ENCODE data around the gene STIM1. TPM values are rescaled to one million over a fixed set of nuclear protein-coding genes. Genes with fewer than 3 reads are reported as not detected.

STIM1 gene
- total RNA-seq, 1 experiment from 2014 or later = 18.0 TPM

DNA sequence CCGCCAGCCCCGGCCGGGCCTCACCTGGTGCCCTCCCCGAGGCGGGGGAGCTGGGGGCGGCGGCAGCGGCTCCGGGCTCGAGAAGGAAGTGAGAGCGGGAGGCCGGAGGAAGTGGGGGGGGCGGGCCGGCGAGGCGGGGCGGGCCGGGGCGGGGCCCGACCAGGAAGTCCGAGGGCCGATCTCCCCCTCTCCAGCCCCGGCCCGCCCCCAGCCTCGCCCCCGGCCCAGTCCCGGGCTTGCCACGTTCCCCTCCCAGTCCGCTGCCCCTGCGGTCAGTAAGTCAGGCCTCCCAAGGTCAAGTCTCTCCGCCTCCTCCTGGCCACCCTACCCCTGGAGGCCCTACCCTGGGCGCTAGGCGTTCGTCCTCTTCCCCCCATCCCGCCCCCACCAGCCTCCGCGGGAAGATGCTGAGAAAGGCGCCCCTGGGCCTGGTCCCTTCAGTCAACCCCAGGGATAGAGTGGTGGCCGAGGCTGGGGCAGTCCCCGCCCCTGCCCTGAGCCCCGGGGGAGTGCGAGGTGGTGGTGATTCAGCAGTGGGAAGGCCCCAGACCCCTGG, 14.5 kb upstream of the STIM1 start, which contains the start of gene RHOG:
RHOG (minus strand) TSS at position 90 of the 556 bp plus-strand sequence. CDS start 12,821 bp downstream, outside the sequence.
- CTCF ChIA-PET = interaction anchor here (0.6 to 7.2 kb wide), 26 partner anchors 10 to 347 kb away, joined by 3 to 165 read pairs (median 4); partner anchors contain the start of genes NUP98, PGAP2 and STIM1
- H3K27ac Mint-ChIP-seq = peak within 1 kb of the TSS; percentile 36; the same call in 1 of the 2 replicates

DNA sequence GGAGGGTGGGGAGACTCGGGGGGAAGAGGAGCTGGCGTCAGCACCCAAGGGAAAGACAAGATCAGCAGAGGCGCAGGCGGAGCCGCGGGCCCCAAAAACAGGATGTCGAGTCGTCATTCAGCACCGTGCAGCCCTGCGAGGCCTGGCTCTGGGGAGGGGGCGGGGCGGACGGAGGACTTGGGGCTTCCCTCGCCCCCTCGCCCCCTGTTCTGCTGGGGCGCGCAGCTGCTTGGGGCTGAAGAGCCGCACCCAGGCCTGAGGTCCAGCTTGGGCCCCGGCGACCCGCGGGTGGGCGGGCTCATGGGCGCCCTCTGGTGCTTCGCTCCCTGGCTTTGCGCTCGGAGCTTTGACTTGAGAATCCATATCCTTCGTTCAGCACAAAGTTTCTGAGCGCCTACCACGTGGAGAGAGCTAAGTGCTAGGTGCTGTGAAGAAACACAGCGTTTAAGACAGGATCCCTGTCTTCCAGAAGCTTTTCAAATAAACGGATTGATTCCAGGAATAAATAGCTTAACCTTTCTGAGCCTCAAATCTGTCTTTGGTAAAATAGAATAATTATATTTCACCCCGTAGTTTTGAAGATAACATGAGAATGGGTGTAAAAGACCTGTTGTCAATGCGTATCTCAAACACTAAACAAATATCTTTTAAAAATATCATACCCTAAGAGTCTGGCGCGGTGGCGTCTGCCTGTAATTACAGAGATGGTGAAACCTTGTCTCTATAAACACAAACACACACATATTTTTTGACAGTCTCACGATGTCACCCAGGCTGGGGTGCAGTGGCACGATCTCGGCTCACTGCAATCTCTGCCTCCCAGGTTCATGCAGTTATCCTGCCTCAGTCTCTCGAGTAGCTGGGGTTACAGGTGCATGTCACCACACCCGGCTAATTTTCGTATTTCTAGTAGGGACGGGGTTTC, 13.8 kb upstream of the STIM1 start:
- H3K36me3 Mint-ChIP-seq = no peaks in the 10 kb centered on the region
- ChIA-PET POLR2A (interaction anchor here (0.6 to 2.5 kb wide), 6 partner anchors 8 to 130 kb away, joined by 3 to 17 read pairs (median 4); partner anchors contain the start of gene STIM1), CTCF (interaction anchor here (0.7 to 7.2 kb wide), 23 partner anchors 9 to 247 kb away, joined by 3 to 165 read pairs (median 6); partner anchors contain the start of genes NUP98, PGAP2 and STIM1)
- peaks cover 9% of the 10 kb centered on the region for H3K27me3 Mint-ChIP-seq (ENCODE audit: low read depth)
- DNase-seq (ENCODE audit: low spot score) (peak; percentile 84), ATAC-seq (peak; percentile 66)
- H3K27ac Mint-ChIP-seq = no peak overlapping the region
- H3K9me3 Mint-ChIP-seq = no peaks in the 10 kb centered on the region
- H3K4me1 Mint-ChIP-seq = peaks cover 36% of the 10 kb centered on the region
- peak overlapping the region; percentile 72 for H3K4me3 Mint-ChIP-seq
- TF ChIP-seq, protein P1, sequence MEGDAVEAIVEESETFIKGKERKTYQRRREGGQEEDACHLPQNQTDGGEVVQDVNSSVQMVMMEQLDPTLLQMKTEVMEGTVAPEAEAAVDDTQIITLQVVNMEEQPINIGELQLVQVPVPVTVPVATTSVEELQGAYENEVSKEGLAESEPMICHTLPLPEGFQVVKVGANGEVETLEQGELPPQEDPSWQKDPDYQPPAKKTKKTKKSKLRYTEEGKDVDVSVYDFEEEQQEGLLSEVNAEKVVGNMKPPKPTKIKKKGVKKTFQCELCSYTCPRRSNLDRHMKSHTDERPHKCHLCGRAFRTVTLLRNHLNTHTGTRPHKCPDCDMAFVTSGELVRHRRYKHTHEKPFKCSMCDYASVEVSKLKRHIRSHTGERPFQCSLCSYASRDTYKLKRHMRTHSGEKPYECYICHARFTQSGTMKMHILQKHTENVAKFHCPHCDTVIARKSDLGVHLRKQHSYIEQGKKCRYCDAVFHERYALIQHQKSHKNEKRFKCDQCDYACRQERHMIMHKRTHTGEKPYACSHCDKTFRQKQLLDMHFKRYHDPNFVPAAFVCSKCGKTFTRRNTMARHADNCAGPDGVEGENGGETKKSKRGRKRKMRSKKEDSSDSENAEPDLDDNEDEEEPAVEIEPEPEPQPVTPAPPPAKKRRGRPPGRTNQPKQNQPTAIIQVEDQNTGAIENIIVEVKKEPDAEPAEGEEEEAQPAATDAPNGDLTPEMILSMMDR (IDR thresholded peaks at IDR 0.05) = peak; percentile 58
- TF ChIP-seq, protein P2, sequence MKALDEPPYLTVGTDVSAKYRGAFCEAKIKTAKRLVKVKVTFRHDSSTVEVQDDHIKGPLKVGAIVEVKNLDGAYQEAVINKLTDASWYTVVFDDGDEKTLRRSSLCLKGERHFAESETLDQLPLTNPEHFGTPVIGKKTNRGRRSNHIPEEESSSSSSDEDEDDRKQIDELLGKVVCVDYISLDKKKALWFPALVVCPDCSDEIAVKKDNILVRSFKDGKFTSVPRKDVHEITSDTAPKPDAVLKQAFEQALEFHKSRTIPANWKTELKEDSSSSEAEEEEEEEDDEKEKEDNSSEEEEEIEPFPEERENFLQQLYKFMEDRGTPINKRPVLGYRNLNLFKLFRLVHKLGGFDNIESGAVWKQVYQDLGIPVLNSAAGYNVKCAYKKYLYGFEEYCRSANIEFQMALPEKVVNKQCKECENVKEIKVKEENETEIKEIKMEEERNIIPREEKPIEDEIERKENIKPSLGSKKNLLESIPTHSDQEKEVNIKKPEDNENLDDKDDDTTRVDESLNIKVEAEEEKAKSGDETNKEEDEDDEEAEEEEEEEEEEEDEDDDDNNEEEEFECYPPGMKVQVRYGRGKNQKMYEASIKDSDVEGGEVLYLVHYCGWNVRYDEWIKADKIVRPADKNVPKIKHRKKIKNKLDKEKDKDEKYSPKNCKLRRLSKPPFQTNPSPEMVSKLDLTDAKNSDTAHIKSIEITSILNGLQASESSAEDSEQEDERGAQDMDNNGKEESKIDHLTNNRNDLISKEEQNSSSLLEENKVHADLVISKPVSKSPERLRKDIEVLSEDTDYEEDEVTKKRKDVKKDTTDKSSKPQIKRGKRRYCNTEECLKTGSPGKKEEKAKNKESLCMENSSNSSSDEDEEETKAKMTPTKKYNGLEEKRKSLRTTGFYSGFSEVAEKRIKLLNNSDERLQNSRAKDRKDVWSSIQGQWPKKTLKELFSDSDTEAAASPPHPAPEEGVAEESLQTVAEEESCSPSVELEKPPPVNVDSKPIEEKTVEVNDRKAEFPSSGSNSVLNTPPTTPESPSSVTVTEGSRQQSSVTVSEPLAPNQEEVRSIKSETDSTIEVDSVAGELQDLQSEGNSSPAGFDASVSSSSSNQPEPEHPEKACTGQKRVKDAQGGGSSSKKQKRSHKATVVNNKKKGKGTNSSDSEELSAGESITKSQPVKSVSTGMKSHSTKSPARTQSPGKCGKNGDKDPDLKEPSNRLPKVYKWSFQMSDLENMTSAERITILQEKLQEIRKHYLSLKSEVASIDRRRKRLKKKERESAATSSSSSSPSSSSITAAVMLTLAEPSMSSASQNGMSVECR (CRISPR knock-in tag; IDR thresholded peaks at IDR 0.05; ENCODE audit: borderline replicate concordance) = no peak; the same call in 1 of the 2 replicates
- no peak for TF ChIP-seq ELF4 (CRISPR knock-in tag; IDR thresholded peaks at IDR 0.05; ENCODE audit: low read depth)
- TF ChIP-seq ZNF671 (CRISPR knock-in tag; IDR thresholded peaks at IDR 0.05) = no peak
- TF ChIP-seq, protein P3, sequence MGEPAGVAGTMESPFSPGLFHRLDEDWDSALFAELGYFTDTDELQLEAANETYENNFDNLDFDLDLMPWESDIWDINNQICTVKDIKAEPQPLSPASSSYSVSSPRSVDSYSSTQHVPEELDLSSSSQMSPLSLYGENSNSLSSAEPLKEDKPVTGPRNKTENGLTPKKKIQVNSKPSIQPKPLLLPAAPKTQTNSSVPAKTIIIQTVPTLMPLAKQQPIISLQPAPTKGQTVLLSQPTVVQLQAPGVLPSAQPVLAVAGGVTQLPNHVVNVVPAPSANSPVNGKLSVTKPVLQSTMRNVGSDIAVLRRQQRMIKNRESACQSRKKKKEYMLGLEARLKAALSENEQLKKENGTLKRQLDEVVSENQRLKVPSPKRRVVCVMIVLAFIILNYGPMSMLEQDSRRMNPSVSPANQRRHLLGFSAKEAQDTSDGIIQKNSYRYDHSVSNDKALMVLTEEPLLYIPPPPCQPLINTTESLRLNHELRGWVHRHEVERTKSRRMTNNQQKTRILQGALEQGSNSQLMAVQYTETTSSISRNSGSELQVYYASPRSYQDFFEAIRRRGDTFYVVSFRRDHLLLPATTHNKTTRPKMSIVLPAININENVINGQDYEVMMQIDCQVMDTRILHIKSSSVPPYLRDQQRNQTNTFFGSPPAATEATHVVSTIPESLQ (CRISPR knock-in tag; IDR thresholded peaks at IDR 0.05) = no peak
- no peak for TF ChIP-seq GTF2I (CRISPR knock-in tag; conservative IDR thresholded peaks at IDR 0.05)
- TF ChIP-seq ZNF219 (CRISPR knock-in tag; IDR thresholded peaks at IDR 0.05; ENCODE audit: borderline replicate concordance) = 0 out of 2 replicates have a peak, but pooled peaks have one; percentile 21
- no peak for TF ChIP-seq NFYB (CRISPR knock-in tag; conservative IDR thresholded peaks at IDR 0.05; ENCODE audit: low read depth)
- no peak for TF ChIP-seq OVOL2 (CRISPR knock-in tag; IDR thresholded peaks at IDR 0.05; ENCODE audit: borderline replicate concordance)
- no peak for TF ChIP-seq ZNF263 (CRISPR knock-in tag; IDR thresholded peaks at IDR 0.05; ENCODE audit: low read depth)
- TF ChIP-seq TEAD1 (CRISPR knock-in tag; IDR thresholded peaks at IDR 0.05) = peak; percentile 7; the same call in 1 of the 2 replicates
- peak; percentile 92 for TF ChIP-seq ETV6 (CRISPR knock-in tag; IDR thresholded peaks at IDR 0.05)
- no peak for TF ChIP-seq TP53 (CRISPR knock-in tag; IDR thresholded peaks at IDR 0.05)
- no peak for TF ChIP-seq CBFB (CRISPR knock-in tag; IDR thresholded peaks at IDR 0.05; ENCODE audit: low read depth)

More for the DNA sequence above, 14.5 kb upstream of the STIM1 start, which contains the start of gene RHOG:
- POLR2A ChIA-PET = interaction anchor here (0.6 to 2.5 kb wide), 6 partner anchors 9 to 237 kb away, joined by 3 to 17 read pairs (median 4); partner anchors contain the start of gene STIM1
- Mint-ChIP-seq H3K4me1 (peaks cover 39% of the 10 kb centered on the region), H3K27me3 (ENCODE audit: low read depth) (peaks cover 9% of the 10 kb centered on the region), H3K4me3 (peak within 1 kb of the TSS; percentile 82), H3K36me3 (no peaks in the 10 kb centered on the region), H3K9me3 (no peaks in the 10 kb centered on the region)
- ATAC-seq = peak; percentile 75
- TF ChIP-seq ZNF232 (CRISPR knock-in tag; IDR thresholded peaks at IDR 0.05) (0 out of 2 replicates have a peak, but pooled peaks have one; percentile 21), SP1 (CRISPR knock-in tag; conservative IDR thresholded peaks at IDR 0.05) (0 out of 2 replicates have a peak, but pooled peaks have one; percentile 14), ZNF121 (CRISPR knock-in tag; IDR thresholded peaks at IDR 0.05) (no peak), ESRRA (CRISPR knock-in tag; IDR thresholded peaks at IDR 0.05; ENCODE audit: borderline replicate concordance) (peak; percentile 57; the same call in 1 of the 2 replicates), ZNF219 (CRISPR knock-in tag; IDR thresholded peaks at IDR 0.05; ENCODE audit: borderline replicate concordance) (no peak), JAZF1 (CRISPR knock-in tag; IDR thresholded peaks at IDR 0.05) (no peak)
- TF ChIP-seq, protein P2 (CRISPR knock-in tag; IDR thresholded peaks at IDR 0.05; ENCODE audit: borderline replicate concordance) = peak; percentile 7; the same call in 1 of the 2 replicates
- DNase-seq (ENCODE audit: low spot score) = peak; percentile 73

Measured in WTC11 (cell line).